NCI-H446 (cell line): ENCODE measurements around the gene CCSER2.
"Not testable (repeated sequence)": the region's sequence is repeated elsewhere in the genome, so short reads cannot be mapped to it uniquely, and the experiment has no call there.

Experiments
- DNase-seq, 2 experiments: peaks; one replicate each; lab custom pipeline; 2025; lab: John Stamatoyannopoulos, UW

Gene CCSER2

GRCh38 chr10:84311576-84311975, 16.8 kb upstream of the CCSER2 start:
- no peak for DNase-seq

DNA sequence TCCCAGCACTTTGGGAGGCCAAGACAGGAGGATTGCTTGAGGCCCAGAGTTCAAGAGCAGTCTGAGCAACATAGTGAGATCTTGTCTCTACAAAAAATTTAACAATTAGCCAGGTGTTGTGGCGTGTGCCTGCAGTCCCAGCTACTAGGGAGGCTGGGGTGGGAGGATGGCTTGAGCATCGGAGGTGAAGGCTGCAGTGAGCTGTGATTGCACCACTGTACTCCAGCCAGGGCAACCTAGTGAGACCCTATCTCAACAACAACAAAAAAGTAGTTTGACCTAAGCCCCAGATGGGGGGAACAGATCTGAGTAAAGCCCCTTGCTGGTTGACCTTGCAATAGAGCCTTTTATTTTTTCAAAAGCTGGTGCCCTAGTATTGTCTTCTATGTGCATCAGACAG, 15.6 kb upstream of the CCSER2 start:
- no peak for DNase-seq

DNA sequence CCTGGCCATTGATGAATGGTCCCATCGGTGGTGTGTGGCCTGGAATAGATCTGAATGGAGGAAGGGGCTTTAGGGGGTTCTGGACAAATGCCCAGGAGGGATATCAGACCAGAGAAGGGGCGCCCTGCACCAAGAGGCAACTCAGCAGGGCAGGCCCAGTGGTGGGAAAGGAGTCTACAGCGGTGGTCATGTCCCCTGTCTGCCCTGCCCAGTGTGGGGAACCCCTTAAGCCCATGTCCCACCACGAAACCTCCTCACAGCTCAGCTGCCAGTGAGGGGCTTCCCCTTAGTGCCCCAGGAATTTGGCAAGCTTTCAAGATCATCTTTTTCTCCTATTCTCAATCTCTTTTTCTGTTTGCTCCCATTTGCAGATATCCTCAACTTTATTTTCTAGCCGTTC, 14.1 kb upstream of the CCSER2 start:
- no peak for DNase-seq

- no peak for DNase-seq
Measured at GRCh38 chr10:84317174-84317573, 11.2 kb upstream of the CCSER2 start.

- DNase-seq: no peak
Measured at GRCh38 chr10:84321902-84322301, 6.5 kb upstream of the CCSER2 start.

- DNase-seq: not testable (repeated sequence)
Measured at GRCh38 chr10:84323566-84323965, 4.8 kb upstream of the CCSER2 start.

- not testable (repeated sequence) for DNase-seq
Measured at GRCh38 chr10:84326995-84327394, 1.4 kb upstream of the CCSER2 start.

DNA sequence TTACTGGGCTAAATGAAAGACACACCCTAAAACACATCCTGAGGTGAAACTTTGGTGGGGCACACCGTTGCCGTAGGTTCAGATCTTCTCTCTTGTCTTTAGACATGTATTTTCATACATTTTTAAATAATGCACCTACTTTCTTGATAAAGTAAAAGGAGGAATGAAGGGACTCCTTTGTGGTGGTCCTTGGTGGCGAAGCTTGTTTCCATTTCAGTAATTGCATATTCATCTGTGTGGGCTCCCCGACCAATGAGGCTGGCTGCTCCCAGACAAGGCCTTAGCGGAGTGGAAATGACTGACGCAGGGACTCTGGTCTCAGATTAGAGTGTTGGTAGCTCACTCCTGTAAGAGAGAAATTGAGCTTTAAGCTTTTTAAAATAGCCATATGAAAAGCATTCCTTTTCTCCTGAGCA, 815 bp downstream of the CCSER2 start:
- no peak for DNase-seq

DNA sequence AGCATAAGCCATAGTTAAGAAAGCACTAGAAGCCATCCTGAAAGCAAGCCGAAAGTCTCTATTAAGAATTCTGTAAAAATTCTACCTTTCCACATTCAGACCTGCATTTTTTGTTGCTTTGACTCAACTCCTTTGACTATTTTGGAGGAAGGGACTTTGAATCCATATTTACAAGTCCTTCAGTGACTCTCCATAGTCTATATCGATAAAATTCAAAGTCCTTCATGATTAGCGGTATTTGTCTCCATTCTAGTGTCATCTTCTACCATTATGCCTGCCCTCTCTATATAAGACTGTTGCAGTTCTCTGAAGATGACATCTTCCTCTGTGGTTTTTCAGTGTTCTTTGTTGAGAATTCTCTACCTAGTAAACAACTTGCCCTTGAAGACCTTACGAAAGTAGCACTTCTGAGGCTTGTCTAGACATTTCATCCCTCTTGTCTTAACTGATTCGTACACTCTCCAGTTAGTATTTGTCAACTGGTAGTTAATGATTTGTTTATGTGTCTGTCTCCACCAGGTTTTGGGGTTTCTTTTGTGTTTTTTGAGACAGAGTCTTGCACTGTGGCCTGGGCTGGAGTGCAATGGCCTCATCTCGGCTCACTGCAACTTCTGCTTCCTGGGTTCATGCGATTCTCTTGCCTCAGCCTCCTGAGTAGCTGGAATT, 1.7 kb downstream of the CCSER2 start:
- DNase-seq: no peak

DNA sequence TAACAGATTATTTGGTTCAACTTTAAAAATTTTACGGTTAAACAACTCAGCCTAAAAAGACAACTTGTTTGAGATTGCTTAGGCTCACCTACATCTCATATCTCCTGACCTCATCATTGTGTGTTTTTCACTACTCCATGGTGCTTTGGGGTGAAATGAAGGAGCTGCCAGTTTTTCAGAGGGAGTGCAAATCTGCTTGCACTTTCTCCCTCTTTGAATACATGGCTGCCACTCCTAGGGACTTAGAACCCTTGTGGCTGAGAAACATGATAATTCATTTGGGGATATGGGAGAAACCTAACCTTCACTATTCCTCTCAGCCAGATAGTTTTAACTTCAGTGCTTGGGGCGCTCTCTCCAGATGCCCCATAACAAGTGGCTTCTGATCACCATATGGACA, 2.7 kb downstream of the CCSER2 start:
- DNase-seq: no peak

GRCh38 chr10:84333864-84334451, 5.6 kb downstream of the CCSER2 start:
- no peak for DNase-seq

- peak; percentile 27 to 36 for DNase-seq
Measured at GRCh38 chr10:84334811-84335210, 6.4 kb downstream of the CCSER2 start.

DNA sequence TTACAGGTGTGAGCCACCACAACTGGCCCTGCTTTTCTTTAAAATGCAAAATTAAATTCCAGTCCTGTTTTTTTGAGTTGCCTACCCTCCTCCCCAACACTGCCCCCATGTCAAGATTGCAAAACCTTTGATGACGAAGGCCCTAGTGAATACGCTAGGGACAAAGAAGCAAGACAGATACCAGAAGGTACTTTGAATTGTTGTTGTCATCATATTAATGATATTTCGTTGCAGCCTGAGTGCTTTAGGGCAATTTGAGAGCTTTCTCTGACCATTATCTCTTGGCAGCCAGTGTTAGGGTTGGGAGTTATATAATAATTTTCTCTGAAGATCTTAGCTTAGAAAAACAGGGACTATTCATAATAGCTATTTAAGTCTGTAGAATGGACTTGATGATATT, 7.1 kb downstream of the CCSER2 start:
- DNase-seq: no peak

DNA sequence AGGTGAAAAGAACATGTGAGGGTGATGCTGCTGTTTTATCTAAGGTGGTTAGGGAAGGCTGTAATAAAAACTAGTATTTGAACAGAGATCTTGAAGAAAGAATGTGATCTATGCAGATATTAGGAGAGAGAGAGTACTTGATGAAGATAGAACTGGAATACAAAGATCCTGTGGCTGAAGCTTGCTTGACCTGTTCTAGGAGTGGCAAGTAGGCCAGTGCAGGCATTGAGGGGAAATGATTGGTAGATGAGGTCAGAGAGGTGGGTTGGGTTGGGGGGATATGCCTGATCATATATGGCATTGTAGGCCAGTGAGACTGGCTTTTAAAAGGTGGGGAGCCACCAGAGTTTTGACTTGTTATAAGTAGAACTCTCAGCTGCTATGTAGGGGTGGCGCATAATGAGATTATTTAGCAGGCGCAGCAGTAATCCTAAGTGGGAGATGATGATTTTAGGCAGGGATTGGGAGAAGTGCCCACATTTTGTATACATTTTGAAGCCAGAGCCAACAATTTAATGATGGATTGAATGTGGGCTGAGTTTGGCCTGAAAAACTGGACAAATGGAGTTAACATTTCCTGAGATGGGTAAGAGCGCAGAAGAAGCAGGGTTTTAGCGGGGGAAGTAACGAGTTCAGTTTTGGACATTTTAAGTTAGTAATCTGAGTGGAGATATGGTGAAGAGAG, 8.2 kb downstream of the CCSER2 start:
- DNase-seq: no peak

- DNase-seq: no peak
Measured at GRCh38 chr10:84337199-84337598, 8.8 kb downstream of the CCSER2 start.

DNA sequence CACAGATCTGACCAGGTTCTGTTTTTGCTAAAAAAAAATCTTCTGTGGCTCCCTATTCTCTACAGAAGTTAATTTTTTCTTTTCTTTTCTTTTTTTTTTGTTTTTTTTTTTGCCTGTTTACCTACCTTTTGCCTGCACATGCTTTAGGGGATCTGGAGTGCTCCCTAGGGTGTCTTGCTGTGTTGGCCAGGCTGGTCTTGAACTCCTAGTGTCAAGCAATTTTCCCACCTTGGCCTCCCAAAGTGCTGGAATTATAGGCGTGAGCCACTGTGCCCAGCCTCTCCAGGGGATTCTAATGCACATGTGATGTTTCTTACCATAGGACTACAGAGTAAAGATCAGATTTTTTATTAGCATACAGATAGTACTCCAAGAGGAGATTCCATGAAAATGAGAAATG, 10.6 kb downstream of the CCSER2 start:
- DNase-seq: no peak

DNA sequence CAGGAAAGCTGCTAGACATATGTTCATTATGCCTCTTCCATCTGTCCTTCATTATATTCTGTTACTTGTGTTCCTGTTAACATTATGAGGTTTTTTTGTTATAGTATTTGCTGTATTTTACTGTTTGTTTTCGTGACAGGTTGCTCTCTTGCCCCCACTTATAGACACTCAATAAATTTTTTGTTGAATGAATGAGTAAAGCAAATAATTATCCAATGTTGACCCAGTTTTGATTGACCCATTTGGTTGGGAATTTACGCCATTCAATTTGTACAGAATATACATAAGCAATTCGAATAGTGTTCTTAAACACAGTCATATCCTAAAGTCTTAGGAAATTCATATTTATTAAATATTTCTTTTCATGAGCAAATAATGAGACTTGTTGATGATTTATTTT, 11.8 kb downstream of the CCSER2 start:
- no peak for DNase-seq

- no peak for DNase-seq
Measured at GRCh38 chr10:84340632-84341537, 12.5 kb downstream of the CCSER2 start.

- DNase-seq: no peak
Measured at GRCh38 chr10:84341538-84341856, 13.1 kb downstream of the CCSER2 start.

GRCh38 chr10:84341983-84342382, 13.6 kb downstream of the CCSER2 start:
- DNase-seq: no peak

- DNase-seq: no peak
Measured at GRCh38 chr10:84342584-84342983, 14.2 kb downstream of the CCSER2 start.

DNA sequence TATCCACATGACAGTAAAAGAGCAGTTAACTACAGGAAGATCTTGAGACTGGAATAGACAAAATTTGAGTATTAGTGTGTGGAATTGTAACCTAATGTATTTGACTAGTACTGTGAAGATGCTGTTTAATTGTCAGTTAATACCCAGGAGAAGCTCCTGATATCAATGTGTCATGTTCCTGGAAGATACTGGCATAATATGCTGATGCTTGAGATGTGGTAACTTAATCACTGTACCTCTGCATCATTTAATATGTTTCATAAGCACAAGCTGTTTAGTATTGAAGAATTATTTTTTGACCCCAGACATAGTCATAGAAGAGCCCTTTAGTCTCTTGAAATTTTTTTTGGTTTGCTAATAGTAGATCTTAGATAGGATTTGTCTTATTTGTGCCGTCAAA, 15.4 kb downstream of the CCSER2 start:
- no peak for DNase-seq

DNA sequence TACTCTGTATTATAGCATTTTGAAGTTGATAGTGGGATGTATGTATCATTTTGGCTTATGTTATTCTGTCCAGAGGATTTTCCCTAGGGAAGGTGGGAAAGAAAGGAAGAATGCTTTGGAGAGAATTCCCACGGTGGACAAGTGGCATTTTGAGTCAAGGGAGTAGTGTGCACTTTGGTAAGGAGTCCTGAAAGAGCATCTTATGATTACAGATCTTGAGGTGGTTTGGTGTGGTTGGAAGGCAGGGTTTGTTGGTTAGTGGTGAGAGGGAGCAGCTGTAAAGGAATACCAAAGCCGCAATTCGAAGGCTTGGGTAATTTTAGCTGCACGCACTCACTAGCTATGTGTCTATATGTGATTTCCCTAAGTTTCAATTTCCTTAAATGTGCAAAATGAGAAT, 16.1 kb downstream of the CCSER2 start:
- DNase-seq: no peak
